Nucleus accumbens (tissue), 56 donors: Measurements from ENCODE around the gene ADCY1.
A peak's percentile ranks its signal among the peaks of the same experiment; 100 is the strongest.

Experiments used
- DNase-seq, 56 donors: peaks; one replicate each; lab custom pipeline; 2025; lab: John Stamatoyannopoulos, UW

ADCY1 gene

GRCh38 chr7:45576249-45576929, 2.2 kb downstream of the ADCY1 start:
- no peak for DNase-seq

- DNase-seq, result no peak
Measured at GRCh38 chr7:45578022-45578421, 3.9 kb downstream of the ADCY1 start.

GRCh38 chr7:45578467-45578866, 4.3 kb downstream of the ADCY1 start:
- DNase-seq, result no peak

- DNase-seq, result peak in 1 of 56 donors; percentile 65
Measured at GRCh38 chr7:45579391-45579801, 5.2 kb downstream of the ADCY1 start.

- DNase-seq, result no peak
Measured at GRCh38 chr7:45580053-45580872, 6.1 kb downstream of the ADCY1 start.

GRCh38 chr7:45581271-45581780, 7.2 kb downstream of the ADCY1 start:
- DNase-seq, result no peak

- no peak for DNase-seq
Measured at GRCh38 chr7:45582136-45582749, 8.1 kb downstream of the ADCY1 start.

- DNase-seq, result peak in 1 of 56 donors; percentile 24
Measured at GRCh38 chr7:45582868-45583277, 8.7 kb downstream of the ADCY1 start.

GRCh38 chr7:45583296-45583695, 9.1 kb downstream of the ADCY1 start:
- DNase-seq, result peak in 1 of 56 donors; percentile 17

- peak in 2 of 56 donors; percentile 21 to 52 for DNase-seq
Measured at GRCh38 chr7:45584261-45585210, 10.4 kb downstream of the ADCY1 start.

GRCh38 chr7:45585628-45586027, 11.5 kb downstream of the ADCY1 start:
- no peak for DNase-seq

GRCh38 chr7:45586542-45587520, 12.7 kb downstream of the ADCY1 start:
- no peak for DNase-seq

GRCh38 chr7:45588466-45588865, 14.3 kb downstream of the ADCY1 start:
- DNase-seq, result no peak

- DNase-seq, result no peak
Measured at GRCh38 chr7:45589061-45589460, 14.9 kb downstream of the ADCY1 start.

- no peak for DNase-seq
Measured at GRCh38 chr7:45589915-45590678, 15.9 kb downstream of the ADCY1 start.

GRCh38 chr7:45590679-45591057, 16.5 kb downstream of the ADCY1 start:
- no peak for DNase-seq

- peak in 2 of 56 donors; percentile 25 to 26 for DNase-seq
Measured at GRCh38 chr7:45591101-45591906, 17.1 kb downstream of the ADCY1 start.
